Stimulated activated naive B cell treated with anti-CD40 and anti-IgM and Interleukin-4, amounts not matched to agents 10 μg/mL and 1 μg/mL and 100 μg/mL, for 72 hours (primary cell): ENCODE measurements around the gene MCM9.
A peak's percentile ranks its signal among the peaks of the same experiment; 100 is the strongest.
"Not testable (repeated sequence)": the region's sequence is repeated elsewhere in the genome, so short reads cannot be mapped to it uniquely, and the experiment has no call there.

ENCODE experiments used
- ATAC-seq, 2 donors: fragments of 150-1000 bp; cut with Tn5 transposase; replicated peaks; 2 replicates each; pipeline ENCODE4 v1.10.0; 2021; ENCODE audit warnings: moderate library complexity in 1 of 2
- DNase-seq: peaks from one replicate; pipeline ENCODE4 v3.0.0; 2021
- H3K27ac Mint-ChIP-seq: one replicate; pipeline ENCODE4 v1.8.0; 2022; ENCODE audit warnings: mild to moderate bottlenecking, mixed read lengths
- H3K27me3 Mint-ChIP-seq, 2 donors: one replicate each; pipeline ENCODE4 v1.8.0; 2022; ENCODE audit warnings: mixed read lengths in 2 of 2
- H3K36me3 Mint-ChIP-seq, 2 donors: one replicate each; pipeline ENCODE4 v1.8.0; 2022; ENCODE audit warnings: mixed read lengths in 2 of 2, mild to moderate bottlenecking in 1 of 2
- H3K4me1 Mint-ChIP-seq, 2 donors: one replicate each; pipeline ENCODE4 v1.8.0; 2022; ENCODE audit warnings: mixed read lengths in 2 of 2, mild to moderate bottlenecking in 1 of 2
- H3K4me3 Mint-ChIP-seq, 2 donors: one replicate each; pipeline ENCODE4 v1.8.0; 2022; ENCODE audit warnings: mild to moderate bottlenecking in 2 of 2, mixed read lengths in 2 of 2, moderate library complexity in 1 of 2
- H3K9me3 Mint-ChIP-seq, 2 donors: one replicate each; pipeline ENCODE4 v1.8.0; 2022; ENCODE audit warnings: mixed read lengths in 2 of 2, mild to moderate bottlenecking in 1 of 2

Gene MCM9

DNA sequence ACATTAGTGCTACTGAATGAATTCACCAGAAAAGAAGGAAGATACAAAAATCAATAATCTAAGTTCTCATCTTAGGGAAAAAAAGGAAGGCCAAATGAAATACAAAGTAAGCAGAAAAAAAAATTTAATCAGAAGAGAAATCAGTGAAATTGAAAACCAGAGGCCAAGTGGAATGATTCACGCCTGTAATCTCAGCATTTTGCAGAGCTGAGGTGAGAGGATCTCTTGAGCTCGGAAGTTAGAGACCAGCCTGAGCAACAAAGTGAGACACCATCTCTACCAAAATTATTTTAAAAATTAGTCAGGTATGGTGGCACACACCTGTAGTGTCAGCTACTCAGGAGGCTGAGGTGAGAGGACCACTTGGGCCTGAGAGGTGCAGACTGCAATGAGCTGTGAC lies 62.2 kb downstream of the MCM9 start:
- Mint-ChIP-seq H3K9me3 (peaks cover 3 to 7% of the 10 kb centered on the region in 2 donors), H3K4me1 (peaks cover 10 to 47% of the 10 kb centered on the region in 2 donors), H3K27ac (no peak overlapping the region), H3K36me3 (peaks cover 22 to 25% of the 10 kb centered on the region in 2 donors), H3K27me3 (no peaks in the 10 kb centered on the region), H3K4me3 (no peak overlapping the region)
- ATAC-seq (no peak), DNase-seq (no peak)

- peaks cover 22 to 25% of the 10 kb centered on the region in 2 donors for H3K36me3 Mint-ChIP-seq
- H3K27me3 Mint-ChIP-seq = no peaks in the 10 kb centered on the region
- H3K27ac Mint-ChIP-seq = no peak overlapping the region
Measured at GRCh38 chr6:118872318-118872717, 62.6 kb downstream of the MCM9 start.

DNA sequence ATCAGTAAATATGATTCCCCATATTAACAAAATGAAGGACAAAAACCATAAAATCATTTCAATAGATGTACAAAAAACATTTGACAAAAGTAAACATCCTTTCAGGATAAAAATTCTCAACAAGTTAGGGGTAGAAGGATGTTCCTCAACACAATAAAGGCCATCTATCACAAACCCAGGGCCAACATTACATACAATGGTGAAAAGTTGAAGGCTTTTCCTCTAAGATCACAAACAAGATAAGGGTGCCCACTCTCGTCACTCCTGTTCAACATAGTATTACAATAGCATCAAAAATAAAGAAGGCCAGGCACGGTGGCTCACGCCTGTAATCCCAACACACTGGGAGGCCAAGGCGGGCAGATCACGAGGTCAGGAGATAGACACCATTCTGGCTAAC lies 63.6 kb downstream of the MCM9 start:
- H3K27ac Mint-ChIP-seq = no peak overlapping the region
- H3K4me3 Mint-ChIP-seq = no peak overlapping the region
- peaks cover 5 to 11% of the 10 kb centered on the region in 2 donors for H3K9me3 Mint-ChIP-seq
- DNase-seq = no peak
- ATAC-seq = no peak
- peaks cover 10 to 42% of the 10 kb centered on the region in 2 donors for H3K4me1 Mint-ChIP-seq
- no peaks in the 10 kb centered on the region for H3K27me3 Mint-ChIP-seq
- peaks cover 24 to 28% of the 10 kb centered on the region in 2 donors for H3K36me3 Mint-ChIP-seq

More at GRCh38 chr6:118872318-118872717, 62.6 kb downstream of the MCM9 start:
- H3K4me3 Mint-ChIP-seq = no peak overlapping the region
- ATAC-seq (no peak), DNase-seq (no peak)
- H3K9me3 Mint-ChIP-seq = peaks cover 3 to 7% of the 10 kb centered on the region in 2 donors
- peaks cover 10 to 43% of the 10 kb centered on the region in 2 donors for H3K4me1 Mint-ChIP-seq

- no peak for DNase-seq
- Mint-ChIP-seq H3K9me3 (peaks cover 10 to 16% of the 10 kb centered on the region in 2 donors), H3K36me3 (peaks cover 30 to 33% of the 10 kb centered on the region in 2 donors), H3K4me3 (no peak overlapping the region), H3K27me3 (no peaks in the 10 kb centered on the region), H3K4me1 (peaks cover 15 to 55% of the 10 kb centered on the region in 2 donors), H3K27ac (no peak overlapping the region)
- no peak for ATAC-seq
Measured at GRCh38 chr6:118869894-118870589, 64.9 kb downstream of the MCM9 start.

- DNase-seq (no peak), ATAC-seq (no peak)
- Mint-ChIP-seq H3K4me3 (no peak overlapping the region), H3K4me1 (peaks cover 21 to 59% of the 10 kb centered on the region in 2 donors), H3K9me3 (peaks cover 10 to 16% of the 10 kb centered on the region in 2 donors), H3K27me3 (no peaks in the 10 kb centered on the region), H3K27ac (no peak overlapping the region), H3K36me3 (peaks cover 29 to 32% of the 10 kb centered on the region in 2 donors)
Measured at GRCh38 chr6:118869350-118869749, 65.6 kb downstream of the MCM9 start.

DNA sequence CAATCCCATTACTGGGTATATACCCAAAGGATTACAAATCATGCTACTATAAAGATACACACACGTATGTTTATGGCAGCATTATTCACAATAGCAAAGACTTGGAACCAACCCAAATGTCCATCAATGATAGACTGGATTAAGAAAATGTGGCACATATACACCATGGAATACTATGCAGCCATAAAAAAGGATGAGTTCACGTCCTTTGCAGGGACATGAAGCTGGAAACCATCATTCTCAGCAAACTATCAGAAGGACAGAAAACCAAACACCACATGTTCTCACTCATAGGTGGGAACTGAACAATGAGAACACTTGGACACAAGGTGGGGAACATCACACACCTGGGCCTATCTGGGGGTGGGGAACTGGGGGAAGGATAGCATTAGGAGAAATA lies 66.1 kb downstream of the MCM9 start:
- peaks cover 23 to 59% of the 10 kb centered on the region in 2 donors for H3K4me1 Mint-ChIP-seq
- not testable (repeated sequence) for DNase-seq, H3K27ac Mint-ChIP-seq, ATAC-seq, H3K27me3 Mint-ChIP-seq, H3K4me3 Mint-ChIP-seq
- peaks cover 29 to 30% of the 10 kb centered on the region in 2 donors for H3K36me3 Mint-ChIP-seq
- H3K9me3 Mint-ChIP-seq = peaks cover 10 to 16% of the 10 kb centered on the region in 2 donors

DNA sequence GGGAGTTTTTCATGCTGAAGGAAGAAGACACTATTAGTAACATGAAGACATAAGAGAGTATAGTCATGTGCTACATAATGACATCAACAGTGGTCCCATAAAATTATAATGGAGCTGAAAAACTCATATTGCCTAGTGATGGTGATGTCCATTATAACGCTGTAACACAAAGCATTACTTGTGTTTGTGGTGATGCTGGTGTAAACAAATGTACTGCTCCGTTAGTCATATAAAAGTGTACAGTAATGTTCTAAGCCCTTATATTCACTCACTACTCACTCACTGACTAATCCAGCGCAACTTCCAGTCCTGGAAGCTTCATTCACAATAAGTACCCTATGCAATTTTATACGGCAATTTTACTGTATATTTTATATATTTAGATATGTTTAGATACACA lies 67.8 kb downstream of the MCM9 start:
- H3K36me3 Mint-ChIP-seq = peaks cover 33 to 34% of the 10 kb centered on the region in 2 donors
- ATAC-seq = no peak

GRCh38 chr6:118865100-118865391 lies 69.9 kb downstream of the MCM9 start:
- Mint-ChIP-seq H3K9me3 (peaks cover 14 to 20% of the 10 kb centered on the region in 2 donors), H3K4me3 (peak overlapping the region in 1 of 2 donors; percentile 23), H3K36me3 (peaks cover 41 to 49% of the 10 kb centered on the region in 2 donors), H3K27ac (no peak overlapping the region), H3K27me3 (no peaks in the 10 kb centered on the region), H3K4me1 (peaks cover 24 to 55% of the 10 kb centered on the region in 2 donors)
- ATAC-seq (peak in 1 of 2 donors; percentile 19), DNase-seq (no peak)

More for the DNA sequence above, 67.8 kb downstream of the MCM9 start:
- H3K27me3 Mint-ChIP-seq = no peaks in the 10 kb centered on the region
- H3K4me3 Mint-ChIP-seq = no peak overlapping the region
- no peak for DNase-seq
- peaks cover 28 to 69% of the 10 kb centered on the region in 2 donors for H3K4me1 Mint-ChIP-seq
- H3K27ac Mint-ChIP-seq = no peak overlapping the region
- H3K9me3 Mint-ChIP-seq = peaks cover 14 to 20% of the 10 kb centered on the region in 2 donors

- ATAC-seq (peak; percentile 48 to 55), DNase-seq (no peak)
- Mint-ChIP-seq H3K27me3 (no peaks in the 10 kb centered on the region), H3K36me3 (peaks cover 41 to 47% of the 10 kb centered on the region in 2 donors), H3K4me1 (peaks cover 28 to 55% of the 10 kb centered on the region in 2 donors), H3K9me3 (peaks cover 14 to 17% of the 10 kb centered on the region in 2 donors), H3K4me3 (peak overlapping the region; percentile 23 to 65), H3K27ac (peak overlapping the region; percentile 26)
Measured at GRCh38 chr6:118864341-118865099, 70.4 kb downstream of the MCM9 start.

GRCh38 chr6:118862443-118862842 lies 72.5 kb downstream of the MCM9 start:
- no peak for ATAC-seq
- no peak overlapping the region for H3K27ac Mint-ChIP-seq
- peaks cover 32 to 40% of the 10 kb centered on the region in 2 donors for H3K36me3 Mint-ChIP-seq
- peaks cover 30 to 58% of the 10 kb centered on the region in 2 donors for H3K4me1 Mint-ChIP-seq
- no peaks in the 10 kb centered on the region for H3K27me3 Mint-ChIP-seq
- peaks cover 11 to 13% of the 10 kb centered on the region in 2 donors for H3K9me3 Mint-ChIP-seq
- H3K4me3 Mint-ChIP-seq = no peak overlapping the region
- no peak for DNase-seq

DNA sequence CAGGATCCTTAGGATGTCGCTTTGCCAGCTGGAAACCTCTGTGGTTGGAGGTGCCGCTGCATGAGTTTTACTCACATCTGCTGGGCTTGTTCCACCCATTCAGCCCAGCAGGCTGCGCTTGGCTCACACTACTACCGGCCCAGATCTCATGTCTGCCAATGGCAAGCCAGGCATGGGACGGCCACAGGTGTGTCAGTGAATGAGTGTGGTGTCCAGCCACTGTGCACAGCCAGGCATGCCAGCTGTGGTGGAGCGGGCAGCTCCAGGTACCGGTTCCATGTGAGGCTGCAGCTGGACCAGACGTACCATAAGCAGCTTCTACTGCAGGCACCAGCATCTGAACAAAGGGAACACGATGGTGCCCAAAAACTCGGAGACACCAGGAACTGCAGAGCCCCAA lies 74.1 kb downstream of the MCM9 start:
- Mint-ChIP-seq H3K4me3 (no peak overlapping the region), H3K9me3 (peaks cover 4% of the 10 kb centered on the region in 2 donors), H3K27me3 (no peaks in the 10 kb centered on the region), H3K27ac (no peak overlapping the region), H3K36me3 (peaks cover 26 to 35% of the 10 kb centered on the region in 2 donors), H3K4me1 (peaks cover 30 to 49% of the 10 kb centered on the region in 2 donors)
- ATAC-seq = no peak
- DNase-seq = no peak

- Mint-ChIP-seq H3K36me3 (peaks cover 24 to 35% of the 10 kb centered on the region in 2 donors), H3K27ac (no peak overlapping the region), H3K4me1 (peaks cover 27 to 44% of the 10 kb centered on the region in 2 donors), H3K27me3 (no peaks in the 10 kb centered on the region), H3K9me3 (peaks cover 3 to 4% of the 10 kb centered on the region in 2 donors), H3K4me3 (no peak overlapping the region)
- no peak for ATAC-seq
- DNase-seq = no peak
Measured at GRCh38 chr6:118860363-118860762, 74.6 kb downstream of the MCM9 start.

GRCh38 chr6:118859517-118860064 lies 75.4 kb downstream of the MCM9 start:
- Mint-ChIP-seq H3K4me3 (no peak overlapping the region), H3K4me1 (peaks cover 19 to 36% of the 10 kb centered on the region in 2 donors), H3K36me3 (peaks cover 24 to 35% of the 10 kb centered on the region in 2 donors), H3K27me3 (no peaks in the 10 kb centered on the region), H3K9me3 (peaks cover 3 to 4% of the 10 kb centered on the region in 2 donors), H3K27ac (no peak overlapping the region)
- no peak for DNase-seq
- ATAC-seq = peak; percentile 16 to 45

DNA sequence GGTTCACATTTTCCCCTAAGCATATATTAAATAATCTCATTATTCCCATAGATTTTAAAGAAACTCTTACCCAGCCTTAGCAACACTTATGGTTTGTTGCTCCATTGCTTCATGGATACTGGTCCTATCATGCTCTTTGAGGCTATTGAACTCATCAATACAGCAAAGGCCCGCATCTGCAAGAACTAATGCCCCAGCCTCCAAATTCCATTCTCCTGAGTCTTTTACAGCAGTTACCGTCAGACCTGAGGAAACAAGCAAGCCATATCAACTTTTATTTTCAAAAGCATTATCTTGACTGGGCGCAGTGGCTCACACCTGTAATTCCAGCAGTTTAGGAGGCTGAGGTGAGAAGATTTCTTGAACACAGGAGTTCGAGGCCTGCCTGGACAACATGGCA lies 78.7 kb downstream of the MCM9 start:
- Mint-ChIP-seq H3K4me1 (peaks cover 8 to 15% of the 10 kb centered on the region in 2 donors), H3K4me3 (no peak overlapping the region), H3K36me3 (peaks cover 14 to 26% of the 10 kb centered on the region in 2 donors), H3K9me3 (no peaks in the 10 kb centered on the region), H3K27me3 (no peaks in the 10 kb centered on the region), H3K27ac (no peak overlapping the region)
- DNase-seq (no peak), ATAC-seq (no peak)
